Breast epithelium (tissue), 3 donors: ENCODE results near the gene NAV2.

Experiments used
- POLR2A ChIP-seq: fragments of 450-650 bp; IDR thresholded peaks from one replicate; pipeline ENCODE4 v1.6.1; 2016; ENCODE audit warnings: antibody characterized with exemption, mild to moderate bottlenecking, moderate library complexity
- POLR2AphosphoS5 ChIP-seq, 3 donors: sonication (generic); formaldehyde crosslinking; IDR thresholded peaks; one replicate each; pipeline ENCODE4 v1.6.1; 2017; ENCODE audit warnings: antibody characterized with exemption in 3 of 3
- TF ChIP-seq, protein P1 (sequence below), 3 donors: fragments of 450-650 bp; IDR thresholded peaks; one replicate each; pipeline ENCODE4 v1.5.1; 2016 to 2017; ENCODE audit warnings: antibody characterized with exemption in 3 of 3, mild to moderate bottlenecking in 3 of 3, moderate library complexity in 3 of 3

DNA sequence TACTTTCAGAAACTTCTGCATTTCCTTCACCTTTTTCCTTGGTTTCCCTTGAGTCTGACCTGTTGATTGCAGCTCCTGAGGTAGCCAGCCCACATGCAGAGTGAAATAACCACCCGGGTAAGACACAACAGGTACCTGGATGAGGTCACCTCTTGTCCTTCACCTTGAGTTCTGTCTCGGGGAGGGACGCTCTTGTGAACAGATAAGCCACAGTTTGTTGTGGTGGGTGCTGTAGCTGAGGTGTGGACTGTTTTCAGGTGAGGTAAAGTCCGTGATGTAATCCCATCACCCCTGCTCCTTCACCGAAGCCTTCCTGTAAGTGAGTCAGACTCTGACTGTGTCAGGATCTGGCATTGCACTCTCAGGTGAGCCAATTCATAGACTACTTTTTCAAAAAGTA is 183.1 kb downstream of the NAV2 start:
- TF ChIP-seq POLR2A, result no peak
- no peak for TF ChIP-seq POLR2AphosphoS5 (IDR thresholded peaks at IDR 0.05)
- TF ChIP-seq, protein P1, sequence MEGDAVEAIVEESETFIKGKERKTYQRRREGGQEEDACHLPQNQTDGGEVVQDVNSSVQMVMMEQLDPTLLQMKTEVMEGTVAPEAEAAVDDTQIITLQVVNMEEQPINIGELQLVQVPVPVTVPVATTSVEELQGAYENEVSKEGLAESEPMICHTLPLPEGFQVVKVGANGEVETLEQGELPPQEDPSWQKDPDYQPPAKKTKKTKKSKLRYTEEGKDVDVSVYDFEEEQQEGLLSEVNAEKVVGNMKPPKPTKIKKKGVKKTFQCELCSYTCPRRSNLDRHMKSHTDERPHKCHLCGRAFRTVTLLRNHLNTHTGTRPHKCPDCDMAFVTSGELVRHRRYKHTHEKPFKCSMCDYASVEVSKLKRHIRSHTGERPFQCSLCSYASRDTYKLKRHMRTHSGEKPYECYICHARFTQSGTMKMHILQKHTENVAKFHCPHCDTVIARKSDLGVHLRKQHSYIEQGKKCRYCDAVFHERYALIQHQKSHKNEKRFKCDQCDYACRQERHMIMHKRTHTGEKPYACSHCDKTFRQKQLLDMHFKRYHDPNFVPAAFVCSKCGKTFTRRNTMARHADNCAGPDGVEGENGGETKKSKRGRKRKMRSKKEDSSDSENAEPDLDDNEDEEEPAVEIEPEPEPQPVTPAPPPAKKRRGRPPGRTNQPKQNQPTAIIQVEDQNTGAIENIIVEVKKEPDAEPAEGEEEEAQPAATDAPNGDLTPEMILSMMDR (IDR thresholded peaks at IDR 0.05), result no peak
